Ammon's horn (tissue), 1 donor: ENCODE data around the gene TTC5.
"Not testable (repeated sequence)": the region's sequence is repeated elsewhere in the genome, so short reads cannot be mapped to it uniquely, and the experiment has no call there.

Source experiments
- DNase-seq: peaks from one replicate; pipeline ENCODE4 v3.0.0-alpha.2; 2016; ENCODE audit warnings: low spot score

TTC5 gene

GRCh38 chr14:20305265-20306078, at the start of gene TTC5:
Gene TTC5, minus strand, starts transcription at chr14:20305951. Its CDS starts 14 bp downstream, at chr14:20305937.
- DNase-seq = peak; percentile 91

- DNase-seq = no peak
These were observed 45.1 kb upstream of the TTC5 start for GRCh38 chr14:20350860-20351259.

GRCh38 chr14:20350282-20350681, 44.5 kb upstream of the TTC5 start:
- DNase-seq = no peak

- no peak for DNase-seq
These were observed 42.0 kb upstream of the TTC5 start for GRCh38 chr14:20347747-20348146.

- no peak for DNase-seq
These were observed 41.0 kb upstream of the TTC5 start for GRCh38 chr14:20346713-20347112.

GRCh38 chr14:20345366-20345765, 39.6 kb upstream of the TTC5 start:
- DNase-seq = no peak

- DNase-seq = peak; percentile 4
These were observed 38.1 kb upstream of the TTC5 start for GRCh38 chr14:20343862-20344220.

- peak; percentile 100 for DNase-seq
These were observed 37.5 kb upstream of the TTC5 start, which contains the start of gene PARP2 for GRCh38 chr14:20343092-20343861. Gene PARP2, plus strand, starts transcription at chr14:20343635. Its CDS starts 7 bp downstream, at chr14:20343642.

- no peak for DNase-seq
These were observed 35.9 kb upstream of the TTC5 start for GRCh38 chr14:20341646-20342045.

GRCh38 chr14:20341032-20341431, 35.3 kb upstream of the TTC5 start:
- not testable (repeated sequence) for DNase-seq

GRCh38 chr14:20334017-20334416, 28.3 kb upstream of the TTC5 start:
- no peak for DNase-seq

GRCh38 chr14:20333494-20333841, 27.7 kb upstream of the TTC5 start:
- DNase-seq = no peak

GRCh38 chr14:20332788-20333493, 27.2 kb upstream of the TTC5 start, which contains the start of gene CCNB1IP1:
Gene CCNB1IP1, minus strand, starts transcription at chr14:20333279. Its CDS starts 16,756 bp downstream, at chr14:20316523.
- peak; percentile 92 for DNase-seq

GRCh38 chr14:20332431-20332787, 26.7 kb upstream of the TTC5 start:
- DNase-seq = no peak

- no peak for DNase-seq
These were observed 25.4 kb upstream of the TTC5 start for GRCh38 chr14:20331053-20331613.

GRCh38 chr14:20329355-20329754, 23.6 kb upstream of the TTC5 start:
- DNase-seq = no peak

- DNase-seq = no peak
These were observed 23.0 kb upstream of the TTC5 start for GRCh38 chr14:20328705-20329104.

GRCh38 chr14:20327005-20327869, 21.5 kb upstream of the TTC5 start:
- peak; percentile 79 for DNase-seq

GRCh38 chr14:20317720-20318119, 12.0 kb upstream of the TTC5 start:
- no peak for DNase-seq

- no peak for DNase-seq
These were observed 8.3 kb upstream of the TTC5 start for GRCh38 chr14:20314026-20314425.

- DNase-seq = no peak
These were observed 300 bp upstream of the TTC5 start for GRCh38 chr14:20306079-20306423.
